Melanocyte of skin (primary cell): ENCODE data around the gene C1QTNF8. TPM values are rescaled to one million over a fixed set of nuclear protein-coding genes. Genes with fewer than 3 reads are reported as not detected.

ENCODE experiments used
- total RNA-seq, 2 donors: library from RNA; depleted of rRNA; stranded (reverse); fragments of >200 nt; gene quantifications; 2 replicates each; pipeline ENCODE4 v1.2.3, GENCODE V29; 2012

Gene C1QTNF8
- total RNA-seq = not detected

GRCh38 chr16:1096169-1097082 is at the start of gene C1QTNF8:
Gene C1QTNF8 (minus strand): TSS chr16:1096244. CDS start chr16:1094922, 1,322 bp downstream.

GRCh38 chr16:1072526-1073261 is 23.4 kb downstream of the C1QTNF8 start, which contains the start of gene SSTR5:
Gene SSTR5 (plus strand): TSS chr16:1072747. CDS start chr16:1078869, 6,122 bp downstream.

Other genes starting within 250 kb of the C1QTNF8 start
- gene LMF1, start 125.3 kb downstream of the C1QTNF8 start, total RNA-seq = 10 to 100 TPM; 23.0 to 35.8 TPM
- 10 to 100 TPM in 1 of 2 donors, 1 to 10 TPM in 1; 1.0 to 14.3 TPM for gene SOX8, start 114.5 kb downstream of the C1QTNF8 start, total RNA-seq
- not detected for gene SSTR5, start 23.5 kb downstream of the C1QTNF8 start, total RNA-seq
- gene CACNA1H, start 56.9 kb upstream of the C1QTNF8 start, total RNA-seq = 1 to 10 TPM in 1 of 2 donors, under 1 TPM in 1; under 0.01 to 1.7 TPM
- gene TPSG1, start 129.0 kb upstream of the C1QTNF8 start, total RNA-seq = not detected
- gene TPSB2, start 133.9 kb upstream of the C1QTNF8 start, total RNA-seq = not detected
- gene TPSAB1, start 144.5 kb upstream of the C1QTNF8 start, total RNA-seq = not detected
- gene TPSD1, start 159.8 kb upstream of the C1QTNF8 start, total RNA-seq = not detected
- gene UBE2I, start 213.4 kb upstream of the C1QTNF8 start, total RNA-seq = 10 to 100 TPM; 50.9 to 69.9 TPM
- gene BAIAP3, start 237.4 kb upstream of the C1QTNF8 start, total RNA-seq = under 1 TPM in 1 of 2 donors, not detected in 1; 0.34 TPM